ENCODE measurements around the gene NCOR2. TPM values are rescaled to one million over a fixed set of nuclear protein-coding genes. Genes with fewer than 3 reads are reported as not detected.

Gene NCOR2
- total RNA-seq, 1 experiment from 2014 or later: 52.2 TPM

GRCh38 chr12:124576061-124576650 is 8.7 kb upstream of the NCOR2 start:
- no peak for DNase-seq
- H3K27ac ChIP-seq: no peak overlapping the region
- no peaks in the 10 kb centered on the region for H3K27me3 ChIP-seq
- no peak overlapping the region for H3K4me3 ChIP-seq
- H3K9me3 ChIP-seq (replicated peaks): no peaks in the 10 kb centered on the region; the same call in 1 of the 2 replicates
- no peaks in the 10 kb centered on the region for H3K36me3 ChIP-seq
- peaks cover 4% of the 10 kb centered on the region; the same call in 1 of the 2 replicates for H3K4me1 ChIP-seq

GRCh38 chr12:124573839-124574786 is 6.7 kb upstream of the NCOR2 start:
- Histone ChIP-seq H3K4me3 (no peak overlapping the region), H3K4me1 (peaks cover 7% of the 10 kb centered on the region; the same call in 1 of the 2 replicates), H3K36me3 (no peaks in the 10 kb centered on the region), H3K9me3 (replicated peaks) (no peaks in the 10 kb centered on the region), H3K27me3 (no peaks in the 10 kb centered on the region), H3K27ac (no peak overlapping the region)
- DNase-seq: no peak

GRCh38 chr12:124571556-124571955 is 4.1 kb upstream of the NCOR2 start:
- DNase-seq: no peak
- Histone ChIP-seq H3K4me3 (no peak overlapping the region), H3K27me3 (no peaks in the 10 kb centered on the region), H3K36me3 (no peaks in the 10 kb centered on the region), H3K27ac (no peak overlapping the region), H3K9me3 (replicated peaks) (no peaks in the 10 kb centered on the region), H3K4me1 (peaks cover 11% of the 10 kb centered on the region; the same call in 1 of the 2 replicates)

- no peaks in the 10 kb centered on the region for H3K9me3 ChIP-seq (replicated peaks)
- no peaks in the 10 kb centered on the region for H3K27me3 ChIP-seq
- DNase-seq: no peak
- no peaks in the 10 kb centered on the region for H3K36me3 ChIP-seq
- H3K4me3 ChIP-seq: no peak overlapping the region
- peaks cover 11% of the 10 kb centered on the region; the same call in 1 of the 2 replicates for H3K4me1 ChIP-seq
- H3K27ac ChIP-seq: no peak overlapping the region
Observed at GRCh38 chr12:124570810-124571209, 3.4 kb upstream of the NCOR2 start.

- Histone ChIP-seq H3K36me3 (no peaks in the 10 kb centered on the region), H3K27me3 (no peaks in the 10 kb centered on the region), H3K27ac (peak overlapping the region; percentile 88), H3K4me3 (no peak overlapping the region), H3K4me1 (peaks cover 11% of the 10 kb centered on the region; the same call in 1 of the 2 replicates), H3K9me3 (replicated peaks) (no peaks in the 10 kb centered on the region)
- no peak for DNase-seq
Observed at GRCh38 chr12:124569375-124570148, 2.1 kb upstream of the NCOR2 start.

GRCh38 chr12:124568431-124569374 is 1.3 kb upstream of the NCOR2 start:
- Histone ChIP-seq H3K27me3 (no peaks in the 10 kb centered on the region), H3K4me1 (peaks cover 7% of the 10 kb centered on the region; the same call in 1 of the 2 replicates), H3K27ac (peak overlapping the region; percentile 88), H3K36me3 (peaks cover 2% of the 10 kb centered on the region), H3K4me3 (peak overlapping the region; percentile 84), H3K9me3 (replicated peaks) (no peaks in the 10 kb centered on the region)
- peak; percentile 89 for DNase-seq

GRCh38 chr12:124567673-124568373 is 411 bp upstream of the NCOR2 start:
- no peaks in the 10 kb centered on the region for H3K9me3 ChIP-seq (replicated peaks)
- peaks cover 3% of the 10 kb centered on the region for H3K36me3 ChIP-seq
- peak overlapping the region; percentile 84 for H3K4me3 ChIP-seq
- peak overlapping the region; percentile 88 for H3K27ac ChIP-seq
- no peaks in the 10 kb centered on the region for H3K27me3 ChIP-seq
- H3K4me1 ChIP-seq: peaks cover 7% of the 10 kb centered on the region; the same call in 1 of the 2 replicates
- DNase-seq: peak; percentile 93 to 94

- DNase-seq: peak; percentile 84 to 87
- no peaks in the 10 kb centered on the region for H3K9me3 ChIP-seq (replicated peaks)
- H3K27ac ChIP-seq: peak overlapping the region; percentile 75
- H3K27me3 ChIP-seq: no peaks in the 10 kb centered on the region
- H3K4me3 ChIP-seq: peak overlapping the region; percentile 84
- peaks cover 3% of the 10 kb centered on the region for H3K36me3 ChIP-seq
- peaks cover 12% of the 10 kb centered on the region for H3K4me1 ChIP-seq
Observed at GRCh38 chr12:124566161-124566996, 1.0 kb downstream of the NCOR2 start.

GRCh38 chr12:124565656-124566160 is 1.7 kb downstream of the NCOR2 start:
- no peak for DNase-seq
- Histone ChIP-seq H3K9me3 (replicated peaks) (no peaks in the 10 kb centered on the region), H3K27me3 (no peaks in the 10 kb centered on the region), H3K27ac (peak overlapping the region; percentile 75; the same call in 1 of the 2 replicates), H3K4me3 (peak overlapping the region; percentile 84), H3K36me3 (peaks cover 3% of the 10 kb centered on the region), H3K4me1 (peaks cover 12% of the 10 kb centered on the region)

GRCh38 chr12:124564971-124565491 is 2.4 kb downstream of the NCOR2 start:
- DNase-seq: no peak
- Histone ChIP-seq H3K27me3 (no peaks in the 10 kb centered on the region), H3K9me3 (replicated peaks) (no peaks in the 10 kb centered on the region), H3K4me3 (no peak overlapping the region), H3K36me3 (peaks cover 3% of the 10 kb centered on the region), H3K27ac (no peak overlapping the region), H3K4me1 (peaks cover 12% of the 10 kb centered on the region)

- Histone ChIP-seq H3K27ac (no peak overlapping the region), H3K4me3 (no peak overlapping the region), H3K4me1 (peaks cover 11% of the 10 kb centered on the region), H3K9me3 (replicated peaks) (no peaks in the 10 kb centered on the region), H3K27me3 (no peaks in the 10 kb centered on the region), H3K36me3 (peaks cover 8% of the 10 kb centered on the region)
- DNase-seq: no peak
Observed at GRCh38 chr12:124564232-124564958, 3.0 kb downstream of the NCOR2 start.

- H3K4me1 ChIP-seq: peaks cover 6% of the 10 kb centered on the region
- no peak for DNase-seq
- no peak overlapping the region for H3K27ac ChIP-seq
- H3K4me3 ChIP-seq: no peak overlapping the region
- H3K9me3 ChIP-seq (replicated peaks): no peaks in the 10 kb centered on the region
- no peaks in the 10 kb centered on the region for H3K27me3 ChIP-seq
- H3K36me3 ChIP-seq: peaks cover 11% of the 10 kb centered on the region
Observed at GRCh38 chr12:124563809-124564208, 3.6 kb downstream of the NCOR2 start.

Data from SJCRH30 (cell line).